ENCODE measurements around the gene SYCP2L. TPM values are rescaled to one million over a fixed set of nuclear protein-coding genes. Genes with fewer than 3 reads are reported as not detected.

SYCP2L gene
- total RNA-seq: not detected in 2 replicates

GRCh38 chr6:10886691-10887502 lies at the start of gene SYCP2L:
Gene SYCP2L (plus strand): TSS chr6:10887052. CDS start chr6:10887127, 75 bp downstream.

GRCh38 chr6:10837995-10838793 lies 48.7 kb upstream of the SYCP2L start, which contains the start of gene MAK:
Gene MAK (minus strand): TSS chr6:10838539. CDS start chr6:10830648, 7,891 bp downstream.

Other genes with a start within 250 kb of the SYCP2L start
- gene C6orf52, start 192.4 kb upstream of the SYCP2L start, total RNA-seq: not detected in 2 replicates
- gene PAK1IP1, start 192.1 kb upstream of the SYCP2L start, total RNA-seq: 17.1 and 19.9 TPM in 2 replicates
- gene TMEM14C, start 164.0 kb upstream of the SYCP2L start, total RNA-seq: 70.2 and 81.5 TPM in 2 replicates
- 51.5 and 54.9 TPM in 2 replicates for gene TMEM14B, start 139.2 kb upstream of the SYCP2L start, total RNA-seq
- gene MAK, start 48.5 kb upstream of the SYCP2L start, total RNA-seq: not detected in 2 replicates
- gene GCM2, start 5.0 kb upstream of the SYCP2L start, total RNA-seq: not detected in 2 replicates
- gene ELOVL2, start 157.3 kb downstream of the SYCP2L start, total RNA-seq: not detected in 2 replicates
- gene SMIM13, start 206.8 kb downstream of the SYCP2L start, total RNA-seq: 12.1 and 12.4 TPM in 2 replicates
- not detected in 2 replicates for gene ERVFRD-1, start 224.7 kb downstream of the SYCP2L start, total RNA-seq

Data from endothelial cell of coronary artery (primary cell).